ENCODE measurements around the gene C7orf25. TPM values are rescaled to one million over a fixed set of nuclear protein-coding genes. Genes with fewer than 3 reads are reported as not detected.

C7orf25 gene
- total RNA-seq, 1 donor, result 5.2 TPM

- TF ChIP-seq CTCF (IDR thresholded peaks at IDR 0.05; ENCODE audit: insufficient read depth, low read depth, low read length), result no peak
- no peak for DNase-seq (ENCODE audit: low read depth)
- H3K4me3 ChIP-seq (ENCODE audit: low read depth, low read length), result no peak overlapping the region
Measured at GRCh38 chr7:42907316-42907715, 4.6 kb downstream of the C7orf25 start.

GRCh38 chr7:42906181-42906580 is 5.7 kb downstream of the C7orf25 start:
- DNase-seq (ENCODE audit: low read depth), result no peak
- TF ChIP-seq CTCF (IDR thresholded peaks at IDR 0.05; ENCODE audit: insufficient read depth, low read depth, low read length), result no peak
- no peak overlapping the region for H3K4me3 ChIP-seq (ENCODE audit: low read depth, low read length)

- no peak overlapping the region for H3K4me3 ChIP-seq (ENCODE audit: low read depth, low read length)
- no peak for DNase-seq (ENCODE audit: low read depth)
- TF ChIP-seq CTCF (IDR thresholded peaks at IDR 0.05; ENCODE audit: insufficient read depth, low read depth, low read length), result no peak
Measured at GRCh38 chr7:42902331-42902730, 9.5 kb downstream of the C7orf25 start.

- no peak for TF ChIP-seq CTCF (IDR thresholded peaks at IDR 0.05; ENCODE audit: insufficient read depth, low read depth, low read length)
- no peak overlapping the region for H3K4me3 ChIP-seq (ENCODE audit: low read depth, low read length)
- no peak for DNase-seq (ENCODE audit: low read depth)
Measured at GRCh38 chr7:42900842-42901241, 11.0 kb downstream of the C7orf25 start.

GRCh38 chr7:42893346-42894240 is 18.3 kb downstream of the C7orf25 start:
- TF ChIP-seq CTCF (IDR thresholded peaks at IDR 0.05; ENCODE audit: insufficient read depth, low read depth, low read length), result no peak
- DNase-seq (ENCODE audit: low read depth), result no peak
- H3K4me3 ChIP-seq (ENCODE audit: low read depth, low read length), result no peak overlapping the region

GRCh38 chr7:42886893-42887505 is 24.9 kb downstream of the C7orf25 start:
- no peak for TF ChIP-seq CTCF (IDR thresholded peaks at IDR 0.05; ENCODE audit: insufficient read depth, low read depth, low read length)
- H3K4me3 ChIP-seq (ENCODE audit: low read depth, low read length), result no peak overlapping the region
- no peak for DNase-seq (ENCODE audit: low read depth)

Data from fibroblast of villous mesenchyme (primary cell).